Kidney (tissue), 14 donors: ENCODE data around the gene OR10H1. TPM values are rescaled to one million over a fixed set of nuclear protein-coding genes. Genes with fewer than 3 reads are reported as not detected.

Source experiments
- DNase-seq, 5 donors: peaks; one replicate each; pipeline ENCODE4 v3.0.0-alpha.2; 2013 to 2020
- FAIRE-seq: peaks from 2 replicates; lab custom pipeline; 2012; peaks lifted over from hg19 to GRCh38; lab: Jason Lieb, UNC
- H3K27ac ChIP-seq, 2 donors: one replicate each; pipeline ENCODE4 v1.7.0; 2013; ENCODE audit warnings: low read depth in 2 of 2, low read length in 2 of 2, inconsistent platforms in 1 of 2
- H3K27me3 ChIP-seq: one replicate; pipeline ENCODE4 v1.7.1; 2013; ENCODE audit warnings: low read length, inconsistent platforms; ENCODE audit not compliant: control insufficient read depth, insufficient read depth
- H3K36me3 ChIP-seq, 3 donors: one replicate each; pipeline versions ENCODE4 v1.7.0 to v1.7.1; 2013; ENCODE audit warnings: low read length in 3 of 3, control low read depth in 1 of 3, inconsistent platforms in 1 of 3; ENCODE audit not compliant: insufficient read depth in 3 of 3, control insufficient read depth in 2 of 3
- H3K4me1 ChIP-seq, 3 donors: one replicate each; pipeline versions ENCODE4 v1.7.0 to v1.7.1; 2013; ENCODE audit warnings: low read length in 3 of 3, inconsistent platforms in 1 of 3, low read depth in 1 of 3; ENCODE audit not compliant: control insufficient read depth in 2 of 3, insufficient read depth in 2 of 3
- H3K4me3 ChIP-seq, 3 donors: one replicate each; pipeline versions ENCODE4 v1.7.0 to v1.8.1; 2013; ENCODE audit warnings: low read length in 3 of 3, control low read depth in 1 of 3, inconsistent platforms in 1 of 3
- H3K9ac ChIP-seq, 3 donors: one replicate each; pipeline versions ENCODE4 v1.7.0 to v1.7.1; 2013; ENCODE audit warnings: low read length in 3 of 3, control low read depth in 1 of 3, inconsistent platforms in 1 of 3
- H3K9me3 ChIP-seq, 3 donors: one replicate each; pipeline versions ENCODE4 v1.7.0 to v1.7.1; 2013; ENCODE audit warnings: low read length in 3 of 3, control low read depth in 1 of 3, inconsistent platforms in 1 of 3; ENCODE audit not compliant: control insufficient read depth in 2 of 3, insufficient read depth in 1 of 3
- CTCF ChIP-seq: IDR thresholded peaks from 3 replicates; pipeline ENCODE4 v1.5.1; 2012; ENCODE audit warnings: mild to moderate bottlenecking, moderate library complexity, borderline replicate concordance; ENCODE audit not compliant: insufficient read depth; ENCODE audit errors: extremely low read depth
- intact Hi-C: fragments of 100-400 bp; cut with DNase I; formaldehyde crosslinking; loops from one replicate; pipeline ENCODE4 v1.11.1; 2022
- polyA plus RNA-seq: library from polyadenylated mRNA; stranded (reverse); fragments of 350-450 nt; fragmentation: Illumina TruSeq; extraction: RNeasy Lipid Tissue Mini Kit (QIAGEN cat#74804); gene quantifications from one replicate; pipeline ENCODE4 v1.2.3, GENCODE V29; 2014; ENCODE audit warnings: low read depth, low replicate concordance; ENCODE audit not compliant: insufficient read depth
- total RNA-seq: library from RNA; stranded (reverse); fragmentation: NEBNext Ultra II Directional; extraction: Animal tissue kit (Norgen Biotek cat#: 25700); gene quantifications from one replicate; pipeline ENCODE4 v1.2.1, GENCODE V29; 2021
- donor health status: control.
- donor health status: control.
- donor health status: control.
- donor health status: control.
- donor health status: control.
- donor health status: DM: yes; HTN: yes; CAD: no.
- donor health status: Normal renal cell carcinoma (clear cell type).

Gene OR10H1
- total and polyA plus RNA-seq, 2 donors from 2014 or later: 0.09 TPM; not detected in 1

GRCh38 chr19:15862444-15862843, 47.0 kb upstream of the OR10H1 start:
- FAIRE-seq (no peak), DNase-seq (no peak)

GRCh38 chr19:15860522-15860921, 45.1 kb upstream of the OR10H1 start:
- FAIRE-seq: no peak
- H3K4me3 ChIP-seq: no peak overlapping the region
- H3K9ac ChIP-seq: no peak overlapping the region
- H3K36me3 ChIP-seq: no peaks in the 10 kb centered on the region
- H3K9me3 ChIP-seq: no peaks in the 10 kb centered on the region
- intact Hi-C loops: loop anchor here (10.0 kb wide), 1 partner anchor 236 kb away; no protein-coding TSS in a partner anchor
- H3K27me3 ChIP-seq: no peaks in the 10 kb centered on the region
- no peak for TF ChIP-seq CTCF
- no peak for DNase-seq
- H3K4me1 ChIP-seq: no peaks in the 10 kb centered on the region
- no peak overlapping the region for H3K27ac ChIP-seq

More at GRCh38 chr19:15862444-15862843, 47.0 kb upstream of the OR10H1 start:
- Histone ChIP-seq H3K9ac (no peak overlapping the region), H3K27me3 (no peaks in the 10 kb centered on the region), H3K4me1 (no peaks in the 10 kb centered on the region), H3K9me3 (no peaks in the 10 kb centered on the region), H3K36me3 (no peaks in the 10 kb centered on the region), H3K4me3 (no peak overlapping the region), H3K27ac (no peak overlapping the region)
- TF ChIP-seq CTCF: no peak
- intact Hi-C loops: loop anchor here (10.0 kb wide), 1 partner anchor 238 kb away; no protein-coding TSS in a partner anchor

- FAIRE-seq: no peak
- TF ChIP-seq CTCF: no peak
- no peak overlapping the region for H3K27ac ChIP-seq
- no peaks in the 10 kb centered on the region for H3K4me1 ChIP-seq
- H3K9me3 ChIP-seq: no peaks in the 10 kb centered on the region
- no peaks in the 10 kb centered on the region for H3K36me3 ChIP-seq
- no peak for DNase-seq
- H3K9ac ChIP-seq: no peak overlapping the region
- H3K4me3 ChIP-seq: no peak overlapping the region
- intact Hi-C loops: no loop called here
- no peaks in the 10 kb centered on the region for H3K27me3 ChIP-seq
These were observed 43.7 kb upstream of the OR10H1 start for GRCh38 chr19:15859187-15859586.

GRCh38 chr19:15850385-15850784, 34.9 kb upstream of the OR10H1 start:
- no peak for DNase-seq
- intact Hi-C loops: no loop called here
- Histone ChIP-seq H3K27ac (no peak overlapping the region), H3K27me3 (no peaks in the 10 kb centered on the region), H3K4me1 (no peaks in the 10 kb centered on the region), H3K9me3 (peaks cover 0 to 12% (median 0%) of the 10 kb centered on the region in 3 donors), H3K9ac (no peak overlapping the region), H3K36me3 (no peaks in the 10 kb centered on the region), H3K4me3 (no peak overlapping the region)
- FAIRE-seq: no peak
- TF ChIP-seq CTCF: no peak
